Panc1 (cell line): ENCODE data around the gene GPBAR1. TPM values are rescaled to one million over a fixed set of nuclear protein-coding genes. Genes with fewer than 3 reads are reported as not detected.

Source experiments
- ATAC-seq: fragments of 200-7000 bp; cut with Tn5 transposase; 2 replicates; pipeline ENCODE4 v1.9.1; 2020; ENCODE audit warnings: mild to moderate bottlenecking, moderate library complexity
- BruUV-seq: library from RNA; stranded (reverse); fragments of 400-500 nt; replicated peaks from 2 replicates; lab custom pipeline; 2021; lab: Mats Ljungman, UMichigan
- CTCF ChIA-PET: fragments of 300-600 bp; sonication (Branson Sonifier 250); formaldehyde crosslinking; loops from one replicate; lab custom pipeline; 2022; ENCODE audit warnings: antibody characterized with exemption; lab: Charles Lee
- POLR2A ChIA-PET: fragments of 300-600 bp; sonication (Branson Sonifier 250); formaldehyde crosslinking; loops from one replicate; lab custom pipeline; 2022; ENCODE audit warnings: antibody characterized with exemption; lab: Charles Lee
- DNase-seq: peaks from one replicate; pipeline ENCODE4 v3.0.0-alpha.2; 2010; ENCODE audit warnings: low read depth, low spot score
- H3K27ac ChIP-seq: 2 replicates; pipeline ENCODE4 v1.5.1; 2011; ENCODE audit warnings: mild to moderate bottlenecking, low read length, inconsistent platforms
- H3K27me3 ChIP-seq: fragments of 200-500 bp; sonication (Bioruptor generic); 2 replicates; pipeline ENCODE4 v1.6.0; 2014; ENCODE audit warnings: low read length, inconsistent platforms; ENCODE audit not compliant: control insufficient read depth, insufficient read depth
- H3K36me3 ChIP-seq: fragments of 200-500 bp; sonication (Bioruptor generic); 2 replicates; pipeline ENCODE4 v1.5.1; 2014; ENCODE audit warnings: inconsistent platforms, mild to moderate bottlenecking, low read length, moderate library complexity; ENCODE audit not compliant: control insufficient read depth, insufficient read depth
- H3K4me1 ChIP-seq: 2 replicates; pipeline ENCODE4 v1.5.1; 2011; ENCODE audit warnings: inconsistent platforms, mild to moderate bottlenecking, low read length, moderate library complexity; ENCODE audit not compliant: control insufficient read depth, insufficient read depth
- H3K4me3 ChIP-seq, 2 experiments: 2 replicates each; pipeline ENCODE4 v1.5.1; 2011 to 2012; ENCODE audit warnings: low read depth in 2 of 2, low read length in 2 of 2, mild to moderate bottlenecking in 2 of 2, inconsistent platforms in 1 of 2, moderate library complexity in 1 of 2
- H3K9me3 ChIP-seq: fragments of 200-500 bp; sonication (Bioruptor generic); 2 replicates; pipeline ENCODE4 v1.5.1; 2014; ENCODE audit warnings: low read depth, mild to moderate bottlenecking, inconsistent platforms, low read length, moderate library complexity; ENCODE audit not compliant: control insufficient read depth, insufficient read depth
- POLR2AphosphoS5 ChIP-seq: IDR thresholded peaks from 2 replicates; pipeline ENCODE4 v1.6.1; 2012; ENCODE audit warnings: mild to moderate bottlenecking, low read depth, low read length, moderate library complexity
- SIN3A ChIP-seq: IDR thresholded peaks from 2 replicates; pipeline ENCODE4 v1.6.1; 2012; ENCODE audit warnings: low read depth, mild to moderate bottlenecking, low read length, moderate library complexity, borderline replicate concordance; ENCODE audit not compliant: insufficient read depth
- TCF7L2 ChIP-seq: IDR thresholded peaks from 2 replicates; pipeline ENCODE4 v1.6.1; 2011; ENCODE audit warnings: mild to moderate bottlenecking, low read depth, low read length, inconsistent platforms
- in situ Hi-C: cut with HindIII; loops from 2 replicates; pipeline ENCODE4 v1.10.0; 2016; ENCODE audit warnings: low sequenced_read_pairs, low pct_unique_long_range_greater_than_20kb
- intact Hi-C: fragments of 100-400 bp; cut with micrococcal nuclease; formaldehyde crosslinking; loops from one replicate; pipeline ENCODE4 v1.10.0; 2022; ENCODE audit not compliant: unreplicated experiment
- total RNA-seq: library from RNA; stranded (reverse); gene quantifications from one replicate; pipeline ENCODE4 v1.2.1, GENCODE V29; 2021; ENCODE audit not compliant: unreplicated experiment
- TF ChIP-seq, protein P1 (sequence below), 2 experiments: IDR thresholded peaks; 2 replicates each; pipeline ENCODE4 v1.6.1; 2011 to 2012; ENCODE audit warnings: low read depth in 2 of 2, control low read depth in 1 of 2, low read length in 1 of 2, mild to moderate bottlenecking in 1 of 2, moderate library complexity in 1 of 2; ENCODE audit not compliant: insufficient read depth in 1 of 2
- TF ChIP-seq, protein P2 (sequence below): fragments of 450-650 bp; IDR thresholded peaks from 2 replicates; pipeline ENCODE4 v1.5.1; 2017; ENCODE audit warnings: mild to moderate bottlenecking

The GPBAR1 gene
- total RNA-seq, 1 experiment from 2014 or later, result 0.18 TPM

- H3K36me3 ChIP-seq, result peaks cover 31% of the 10 kb centered on the region
- no peak for DNase-seq
- no peak overlapping the region for H3K27ac ChIP-seq
- no peak overlapping the region for H3K4me3 ChIP-seq
- ChIA-PET CTCF (interaction anchor here (0.7 kb wide), 2 partner anchors 12 to 45 kb away, joined by 5 to 12 read pairs; no protein-coding TSS in a partner anchor), POLR2A (interaction anchor here (1.4 kb wide), 1 partner anchor 12 kb away, joined by 5 read pairs; no protein-coding TSS in a partner anchor)
- no peaks in the 10 kb centered on the region for H3K27me3 ChIP-seq
- H3K9me3 ChIP-seq, result no peaks in the 10 kb centered on the region
- intact Hi-C loops, result no loop called here
- no peaks in the 10 kb centered on the region for H3K4me1 ChIP-seq
- in situ Hi-C loops, result no loop called here
- BruUV-seq, result no TSS peak
- TF ChIP-seq TCF7L2, result no peak
- TF ChIP-seq, protein P1, sequence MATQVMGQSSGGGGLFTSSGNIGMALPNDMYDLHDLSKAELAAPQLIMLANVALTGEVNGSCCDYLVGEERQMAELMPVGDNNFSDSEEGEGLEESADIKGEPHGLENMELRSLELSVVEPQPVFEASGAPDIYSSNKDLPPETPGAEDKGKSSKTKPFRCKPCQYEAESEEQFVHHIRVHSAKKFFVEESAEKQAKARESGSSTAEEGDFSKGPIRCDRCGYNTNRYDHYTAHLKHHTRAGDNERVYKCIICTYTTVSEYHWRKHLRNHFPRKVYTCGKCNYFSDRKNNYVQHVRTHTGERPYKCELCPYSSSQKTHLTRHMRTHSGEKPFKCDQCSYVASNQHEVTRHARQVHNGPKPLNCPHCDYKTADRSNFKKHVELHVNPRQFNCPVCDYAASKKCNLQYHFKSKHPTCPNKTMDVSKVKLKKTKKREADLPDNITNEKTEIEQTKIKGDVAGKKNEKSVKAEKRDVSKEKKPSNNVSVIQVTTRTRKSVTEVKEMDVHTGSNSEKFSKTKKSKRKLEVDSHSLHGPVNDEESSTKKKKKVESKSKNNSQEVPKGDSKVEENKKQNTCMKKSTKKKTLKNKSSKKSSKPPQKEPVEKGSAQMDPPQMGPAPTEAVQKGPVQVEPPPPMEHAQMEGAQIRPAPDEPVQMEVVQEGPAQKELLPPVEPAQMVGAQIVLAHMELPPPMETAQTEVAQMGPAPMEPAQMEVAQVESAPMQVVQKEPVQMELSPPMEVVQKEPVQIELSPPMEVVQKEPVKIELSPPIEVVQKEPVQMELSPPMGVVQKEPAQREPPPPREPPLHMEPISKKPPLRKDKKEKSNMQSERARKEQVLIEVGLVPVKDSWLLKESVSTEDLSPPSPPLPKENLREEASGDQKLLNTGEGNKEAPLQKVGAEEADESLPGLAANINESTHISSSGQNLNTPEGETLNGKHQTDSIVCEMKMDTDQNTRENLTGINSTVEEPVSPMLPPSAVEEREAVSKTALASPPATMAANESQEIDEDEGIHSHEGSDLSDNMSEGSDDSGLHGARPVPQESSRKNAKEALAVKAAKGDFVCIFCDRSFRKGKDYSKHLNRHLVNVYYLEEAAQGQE (IDR thresholded peaks at IDR 0.05; ENCODE audit: insufficient read depth in 1 of 2, low read depth in 2 of 2, low read length in 1 of 2), result no peak
- no peak for TF ChIP-seq POLR2AphosphoS5
- TF ChIP-seq, protein P2, sequence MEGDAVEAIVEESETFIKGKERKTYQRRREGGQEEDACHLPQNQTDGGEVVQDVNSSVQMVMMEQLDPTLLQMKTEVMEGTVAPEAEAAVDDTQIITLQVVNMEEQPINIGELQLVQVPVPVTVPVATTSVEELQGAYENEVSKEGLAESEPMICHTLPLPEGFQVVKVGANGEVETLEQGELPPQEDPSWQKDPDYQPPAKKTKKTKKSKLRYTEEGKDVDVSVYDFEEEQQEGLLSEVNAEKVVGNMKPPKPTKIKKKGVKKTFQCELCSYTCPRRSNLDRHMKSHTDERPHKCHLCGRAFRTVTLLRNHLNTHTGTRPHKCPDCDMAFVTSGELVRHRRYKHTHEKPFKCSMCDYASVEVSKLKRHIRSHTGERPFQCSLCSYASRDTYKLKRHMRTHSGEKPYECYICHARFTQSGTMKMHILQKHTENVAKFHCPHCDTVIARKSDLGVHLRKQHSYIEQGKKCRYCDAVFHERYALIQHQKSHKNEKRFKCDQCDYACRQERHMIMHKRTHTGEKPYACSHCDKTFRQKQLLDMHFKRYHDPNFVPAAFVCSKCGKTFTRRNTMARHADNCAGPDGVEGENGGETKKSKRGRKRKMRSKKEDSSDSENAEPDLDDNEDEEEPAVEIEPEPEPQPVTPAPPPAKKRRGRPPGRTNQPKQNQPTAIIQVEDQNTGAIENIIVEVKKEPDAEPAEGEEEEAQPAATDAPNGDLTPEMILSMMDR, result no peak; the same call in 1 of the 2 replicates
- TF ChIP-seq SIN3A, result no peak
- peak; percentile 77; the same call in 1 of the 2 replicates for ATAC-seq
These were observed 29.9 kb upstream of the GPBAR1 start for GRCh38 chr2:218230882-218231281.

DNA sequence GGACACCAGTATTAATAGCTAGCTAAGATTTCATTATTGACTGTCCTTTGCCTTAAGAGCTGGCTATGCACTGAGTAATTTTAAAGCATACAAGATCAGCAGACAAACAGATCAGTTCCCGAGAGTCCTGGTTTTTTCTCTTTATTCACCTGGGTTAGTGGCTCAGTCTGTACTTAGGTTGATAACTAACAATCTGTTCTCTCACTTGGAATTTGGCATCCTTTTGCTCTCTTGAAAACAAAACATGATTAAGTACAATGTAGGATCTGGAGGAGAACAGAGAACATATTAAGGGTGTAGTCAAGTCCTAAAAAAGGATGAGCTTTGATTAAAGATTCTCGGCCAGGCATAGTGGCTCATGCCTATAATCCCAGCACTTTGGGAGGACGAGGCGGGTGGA is 27.3 kb upstream of the GPBAR1 start:
- DNase-seq (no peak), ATAC-seq (no peak)
- H3K36me3 ChIP-seq, result peaks cover 30% of the 10 kb centered on the region
- no peak overlapping the region for H3K4me3 ChIP-seq
- no peaks in the 10 kb centered on the region for H3K27me3 ChIP-seq
- no peaks in the 10 kb centered on the region for H3K4me1 ChIP-seq
- intact Hi-C loops (no loop called here), in situ Hi-C loops (no loop called here)
- no peak overlapping the region for H3K27ac ChIP-seq
- ChIA-PET POLR2A (no interaction called here), CTCF (interaction anchor here (0.7 kb wide), 1 partner anchor 47 kb away, joined by 3 read pairs; no protein-coding TSS in a partner anchor)
- TF ChIP-seq TCF7L2 (no peak), POLR2AphosphoS5 (no peak), SIN3A (no peak)
- no TSS peak for BruUV-seq
- H3K9me3 ChIP-seq, result no peaks in the 10 kb centered on the region

DNA sequence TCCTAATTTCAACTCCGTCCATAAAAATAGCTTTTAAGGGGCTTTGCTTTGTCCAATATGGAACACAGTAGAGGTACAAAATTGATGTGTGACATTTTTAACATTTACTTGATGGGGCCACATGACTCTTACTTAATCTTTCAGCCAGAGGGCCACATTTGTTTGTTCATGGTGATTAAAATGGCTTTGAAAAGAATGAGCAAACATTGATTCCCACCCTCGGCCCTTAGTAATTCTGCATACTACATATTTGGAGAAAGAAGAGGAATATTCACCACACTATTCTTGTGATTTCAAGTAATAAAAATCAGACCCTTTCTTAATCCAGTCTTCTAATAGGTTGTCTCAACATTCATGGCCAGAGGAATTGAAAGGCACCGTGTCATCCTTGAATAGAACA is 26.3 kb upstream of the GPBAR1 start:
- TF ChIP-seq POLR2AphosphoS5 (no peak), SIN3A (no peak), TCF7L2 (no peak)
- TF ChIP-seq, protein P1 (IDR thresholded peaks at IDR 0.05; ENCODE audit: insufficient read depth in 1 of 2, low read depth in 2 of 2, low read length in 1 of 2), result no peak
- TF ChIP-seq, protein P2, result no peak
- ATAC-seq, result no peak
- BruUV-seq, result no TSS peak
- CTCF ChIA-PET, result no interaction called here
- Histone ChIP-seq H3K27me3 (no peaks in the 10 kb centered on the region), H3K9me3 (no peaks in the 10 kb centered on the region), H3K4me1 (no peaks in the 10 kb centered on the region), H3K4me3 (no peak overlapping the region), H3K27ac (no peak overlapping the region), H3K36me3 (peaks cover 25% of the 10 kb centered on the region)
- intact Hi-C loops, result no loop called here
- POLR2A ChIA-PET, result no interaction called here
- in situ Hi-C loops, result no loop called here
- no peak for DNase-seq
